ENCODE data around the gene RBM33. TPM values are rescaled to one million over a fixed set of nuclear protein-coding genes. Genes with fewer than 3 reads are reported as not detected.

RBM33 gene
- total and polyA plus RNA-seq, 2 of the 8 experiments (the other 6 are each of a cell fraction or from before 2014, with no cell fraction given), result 16.5 to 64.6 TPM

DNA sequence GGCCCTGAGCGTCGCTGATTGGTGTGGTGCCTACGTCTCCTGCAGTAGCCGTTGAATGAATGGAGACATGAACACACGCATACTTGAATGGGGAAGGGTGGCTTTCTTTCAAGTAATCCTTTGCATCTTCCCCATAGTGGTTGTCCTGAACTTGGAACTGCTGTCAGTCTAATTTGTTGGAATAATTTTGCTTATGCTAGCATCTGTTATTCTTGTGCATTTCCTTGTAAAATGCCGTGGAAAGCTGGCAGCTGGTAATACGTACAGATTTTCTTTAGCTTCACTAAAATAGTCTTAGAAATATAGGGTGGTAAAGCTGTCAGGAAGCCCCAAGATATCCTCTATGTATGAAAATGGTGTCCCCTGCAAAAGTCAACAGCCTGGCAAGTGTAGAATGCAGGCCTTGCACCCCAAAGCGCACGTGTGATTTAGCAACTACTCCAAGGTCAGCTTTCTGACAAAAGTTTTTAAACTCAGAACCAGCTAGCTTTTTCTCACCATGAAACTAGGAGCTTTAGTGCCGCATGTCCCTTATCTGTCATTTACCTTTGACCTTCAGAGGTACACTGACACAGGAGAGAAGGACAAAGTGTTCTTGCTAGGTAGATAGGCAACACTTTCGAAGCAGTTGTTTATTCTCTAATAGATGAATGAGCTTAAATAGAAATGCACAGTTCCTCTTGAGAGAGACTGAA lies 70.8 kb downstream of the RBM33 start:
- Histone ChIP-seq H3K36me3 (ENCODE audit: control insufficient read depth in 2 of 4, insufficient read depth in 4 of 4, low read length in 3 of 4) (peaks cover 3 to 30% (median 13%) of the 10 kb centered on the region in 4 experiments), H3K18ac (ENCODE audit: extremely low read depth, low read length) (no peak overlapping the region), H2BK5ac (ENCODE audit: low read depth, low read length) (peak overlapping the region; percentile 52; the same call in 1 of the 2 replicates), H3K14ac (ENCODE audit: insufficient read length) (no peak overlapping the region), H3K79me2 (ENCODE audit: control insufficient read depth in 1 of 2, insufficient read depth in 2 of 2, low read length in 2 of 2) (peaks cover 0 to 36% of the 10 kb centered on the region in 2 experiments; a peak in 2 of 4 replicates), H4K20me1 (replicated peaks in 1 of 2; ENCODE audit: control insufficient read depth in 1 of 2, insufficient read depth in 2 of 2, low read length in 2 of 2) (peaks cover 8 to 17% of the 10 kb centered on the region in 2 experiments), H2AFZ (ENCODE audit: low read length) (no peak overlapping the region), H3K9me3 (ENCODE audit: insufficient read depth in 2 of 2, low read depth in 1 of 2, low read length in 1 of 2) (no peaks in the 10 kb centered on the region), H2AK5ac (ENCODE audit: low read depth, low read length) (no peak overlapping the region), H4K5ac (ENCODE audit: insufficient read length, low read depth, low read length) (no peak overlapping the region), H3K4ac (replicated peaks; ENCODE audit: insufficient read length, low read depth, low read length) (no peak overlapping the region), H4K91ac (replicated peaks; ENCODE audit: insufficient read length, low read length) (no peak overlapping the region), H3K27me3 (replicated peaks in 1 of 4; ENCODE audit: control insufficient read depth in 3 of 4, extremely low read depth in 1 of 4, insufficient read depth in 3 of 4, low read length in 3 of 4) (no peaks in the 10 kb centered on the region), H2BK20ac (ENCODE audit: low read length) (no peak overlapping the region), H2BK15ac (ENCODE audit: low read length) (no peak overlapping the region), H3K79me1 (ENCODE audit: low read depth, low read length) (peaks cover 10% of the 10 kb centered on the region; the same call in 1 of the 2 replicates), H4K8ac (ENCODE audit: extremely low read depth, insufficient read depth, low read length) (no peak overlapping the region), H3K9ac (replicated peaks in 1 of 4; ENCODE audit: extremely low read depth in 1 of 4, low read depth in 3 of 4, low read length in 3 of 4) (no peak overlapping the region), H2BK12ac (ENCODE audit: low read depth, low read length) (no peak overlapping the region), H3K56ac (replicated peaks; ENCODE audit: insufficient read length, low read depth, low read length) (no peak overlapping the region), H3K23me2 (ENCODE audit: low read depth, low read length) (0 out of 2 replicates have a peak, but pooled peaks cover 3% of the 10 kb centered on the region), H3K4me1 (replicated peaks in 1 of 4; ENCODE audit: control insufficient read depth in 3 of 4, insufficient read depth in 4 of 4, low read length in 3 of 4) (peaks cover 0 to 5% (median 0%) of the 10 kb centered on the region in 4 experiments; a peak in 2 of 7 replicates), H3K27ac (ENCODE audit: low read depth, low read length) (no peak overlapping the region), H3K23ac (ENCODE audit: insufficient read length) (no peak overlapping the region), H3K4me2 (ENCODE audit: insufficient read depth in 1 of 2, low read depth in 2 of 2, low read length in 2 of 2) (no peak overlapping the region), H3K4me3 (ENCODE audit: extremely low read depth in 1 of 4, insufficient read depth in 2 of 4, low read depth in 3 of 4, low read length in 4 of 4) (no peak overlapping the region), H2BK120ac (replicated peaks; ENCODE audit: low read depth, low read length) (no peak overlapping the region)
- ChIA-PET CTCF (ENCODE audit: partially characterized antibody) (interaction anchor here (1.2 to 2.1 kb wide), 5 partner anchors 9 to 356 kb away, joined by 3 to 8 read pairs (median 4); no protein-coding TSS in a partner anchor), POLR2A (ENCODE audit: partially characterized antibody) (interaction anchor here (0.9 to 1.0 kb wide), 2 partner anchors 71 to 111 kb away, joined by 3 read pairs; partner anchors contain the start of gene RBM33)
- no peak for FAIRE-seq
- WGBS, 2 experiments (ENCODE audit: extremely low coverage in 1 of 2, insufficient coverage in 1 of 2, insufficient read length in 1 of 2, insufficient replicate concordance in 2 of 2, low coverage in 1 of 2, low lambda C conversion rate in 2 of 2, missing lambda C conversion rate in 1 of 2), result 89% methylated on average over 11 of the region's 11 CpGs; no CpG with 5 or more reads in 1 of the 2 experiments
- no peak for DNase-seq (ENCODE audit: low read depth in 1 of 2, low spot score in 2 of 2)
- TF ChIP-seq SP2 (IDR thresholded peaks at IDR 0.05; ENCODE audit: low read length) (no peak), FOSL1 (IDR thresholded peaks at IDR 0.05; ENCODE audit: insufficient read depth, low read depth, low read length) (no peak), E2F6 (IDR thresholded peaks at IDR 0.05) (no peak), POLR2A (IDR thresholded peaks at IDR 0.05; ENCODE audit: control extremely low read depth in 1 of 2, low read depth in 2 of 2, low read length in 2 of 2) (no peak), NANOG (IDR thresholded peaks at IDR 0.05; ENCODE audit: insufficient read depth, low read depth, low read length, poor library complexity, severe bottlenecking) (no peak), TAF7 (optimal IDR thresholded peaks at IDR 0.05; ENCODE audit: borderline replicate concordance, low read depth, low read length) (no peak), RAD21 (IDR thresholded peaks at IDR 0.05 in 1 of 2, conservative IDR thresholded peaks at IDR 0.05 in 1 of 2; ENCODE audit: low read depth in 2 of 2, low read length in 2 of 2) (no peak), BCL11A (IDR thresholded peaks at IDR 0.05; ENCODE audit: low read depth in 2 of 2, low read length in 2 of 2) (no peak), SP1 (IDR thresholded peaks at IDR 0.05; ENCODE audit: low read depth, low read length) (no peak), SUZ12 (IDR thresholded peaks at IDR 0.05; ENCODE audit: low read length) (no peak)
- TF ChIP-seq, protein P1, sequence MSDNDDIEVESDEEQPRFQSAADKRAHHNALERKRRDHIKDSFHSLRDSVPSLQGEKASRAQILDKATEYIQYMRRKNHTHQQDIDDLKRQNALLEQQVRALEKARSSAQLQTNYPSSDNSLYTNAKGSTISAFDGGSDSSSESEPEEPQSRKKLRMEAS (IDR thresholded peaks at IDR 0.05), result no peak
